ENCODE results near the gene MYO5C. TPM values are rescaled to one million over a fixed set of nuclear protein-coding genes. Genes with fewer than 3 reads are reported as not detected.
A peak's percentile ranks its signal among the peaks of the same experiment; 100 is the strongest.
"Not testable (repeated sequence)": the region's sequence is repeated elsewhere in the genome, so short reads cannot be mapped to it uniquely, and the experiment has no call there.

The MYO5C gene
- total RNA-seq, 1 donor from 2014 or later: 19.7 TPM

DNA sequence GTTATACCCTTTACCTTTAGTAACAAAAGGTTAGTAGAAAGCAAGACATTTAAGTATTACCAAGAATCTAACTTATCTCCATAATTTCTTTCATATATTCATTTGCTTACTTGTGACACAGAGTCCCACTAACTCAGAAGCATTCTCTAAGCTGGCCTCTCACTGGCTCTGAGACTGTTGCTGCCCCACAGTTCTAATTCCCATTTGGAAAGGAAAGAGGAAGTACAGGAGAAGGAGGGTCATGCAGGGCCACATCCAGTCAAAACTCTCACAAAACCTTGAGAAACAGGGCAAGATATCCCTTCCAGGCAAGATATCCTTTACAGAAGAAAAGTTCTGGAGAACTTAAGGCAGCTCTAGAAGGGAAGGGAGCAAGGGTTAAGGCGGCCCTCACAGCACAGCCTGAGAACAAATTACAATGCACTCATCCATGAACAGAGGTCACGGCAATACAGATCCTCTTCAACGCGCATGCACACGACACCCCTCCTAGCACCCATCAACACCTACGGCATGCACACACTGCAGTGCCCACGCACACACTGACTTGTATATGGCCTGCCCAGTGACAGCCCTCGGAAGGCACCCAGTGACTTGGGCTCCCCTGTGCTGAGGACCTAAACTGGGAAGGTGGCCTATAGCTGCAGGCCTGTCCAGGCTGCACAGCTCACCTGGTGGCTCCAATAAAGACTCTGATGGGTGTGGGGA, 13.0 kb upstream of the MYO5C start:
- ATAC-seq: peak; percentile 29

DNA sequence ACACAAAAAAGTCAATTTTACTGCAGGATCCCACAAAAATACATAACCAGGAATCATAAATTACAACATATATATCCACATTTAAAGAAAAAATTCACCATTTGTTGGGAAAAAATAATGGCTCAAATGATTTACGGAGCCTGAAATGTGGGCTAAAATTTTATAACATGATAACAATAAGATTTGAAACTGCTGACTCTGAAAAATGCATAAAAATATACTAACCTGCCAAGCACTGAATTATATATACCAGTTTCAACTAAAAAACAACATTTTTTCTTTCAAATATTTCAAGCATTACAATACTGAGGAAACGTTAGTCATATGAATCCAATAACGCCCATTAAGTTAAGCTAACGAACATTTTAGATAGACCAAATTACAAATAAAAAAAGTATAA, 12.2 kb upstream of the MYO5C start:
- ATAC-seq: no peak

- ATAC-seq: peak; percentile 95
Measured at GRCh38 chr15:52306270-52306669, 10.7 kb upstream of the MYO5C start.

- no peak for ATAC-seq
Measured at GRCh38 chr15:52303093-52303772, 7.6 kb upstream of the MYO5C start.

- no peak for ATAC-seq
Measured at GRCh38 chr15:52301265-52301847, 5.8 kb upstream of the MYO5C start.

GRCh38 chr15:52294881-52295420, 653 bp downstream of the MYO5C start:
- ATAC-seq: peak; percentile 5

GRCh38 chr15:52292780-52293392, 2.7 kb downstream of the MYO5C start:
- no peak for ATAC-seq

GRCh38 chr15:52291204-52291603, 4.4 kb downstream of the MYO5C start:
- ATAC-seq: no peak

DNA sequence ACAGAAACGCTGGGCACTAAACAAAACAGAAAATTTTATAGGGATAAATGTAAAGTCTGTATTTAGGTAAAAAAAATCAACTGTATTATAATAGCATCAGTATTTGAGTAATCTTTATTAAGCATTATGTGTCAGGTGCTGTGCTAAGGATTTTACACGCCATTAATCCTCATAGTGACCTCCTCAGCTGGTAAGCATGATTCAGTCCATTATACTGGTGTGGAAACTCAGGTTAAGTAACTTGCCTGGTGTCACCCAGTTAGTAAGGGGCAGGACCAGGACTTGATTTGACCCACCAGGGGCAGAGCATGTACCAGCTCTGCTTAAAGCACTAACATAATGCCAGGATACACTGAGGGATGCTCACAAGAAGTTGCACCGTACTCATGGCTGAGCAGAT, 4.8 kb downstream of the MYO5C start:
- ATAC-seq: peak; percentile 52

DNA sequence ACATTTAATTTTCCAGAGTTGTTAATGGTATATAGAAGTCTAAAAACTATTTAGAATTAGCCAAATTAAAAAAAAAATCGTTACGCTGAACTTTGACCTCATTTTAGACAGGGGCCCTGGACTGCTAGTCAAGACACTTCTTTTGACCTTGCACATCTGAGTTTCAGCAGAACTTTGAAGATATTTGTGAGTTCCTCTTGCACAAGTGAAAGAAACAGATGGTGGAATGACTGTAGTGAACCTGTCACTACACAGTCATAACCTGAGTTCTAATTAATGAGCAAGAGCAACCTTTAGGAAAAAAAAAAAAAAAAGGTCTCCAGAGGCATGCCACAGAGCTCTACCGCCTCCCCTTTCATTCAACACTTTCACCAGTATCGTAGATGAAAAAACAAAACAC, 5.3 kb downstream of the MYO5C start:
- ATAC-seq: no peak

DNA sequence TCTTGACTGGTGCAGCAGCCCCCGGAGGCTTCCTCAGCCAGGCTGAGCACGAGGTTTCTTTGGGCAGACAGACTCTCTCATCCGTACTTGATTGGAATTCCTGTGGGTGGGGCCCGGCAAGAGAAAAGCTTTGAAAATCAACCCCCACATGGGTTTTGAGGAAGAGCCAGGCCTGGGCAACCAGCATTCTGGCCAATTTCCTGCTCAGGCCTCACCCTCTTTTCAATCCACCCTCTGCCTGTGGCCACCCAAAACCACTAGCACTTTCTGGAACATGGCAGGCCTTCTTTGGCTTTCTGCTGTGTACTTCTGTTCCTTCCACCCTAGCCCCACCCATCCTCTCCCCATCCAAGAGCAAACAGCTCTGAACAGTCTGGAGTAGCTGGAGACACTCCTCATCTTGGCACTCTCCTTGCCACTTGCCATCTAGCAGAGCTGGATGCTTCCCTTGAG, 5.9 kb downstream of the MYO5C start:
- peak; percentile 73 for ATAC-seq

GRCh38 chr15:52288986-52289385, 6.6 kb downstream of the MYO5C start:
- ATAC-seq: no peak

DNA sequence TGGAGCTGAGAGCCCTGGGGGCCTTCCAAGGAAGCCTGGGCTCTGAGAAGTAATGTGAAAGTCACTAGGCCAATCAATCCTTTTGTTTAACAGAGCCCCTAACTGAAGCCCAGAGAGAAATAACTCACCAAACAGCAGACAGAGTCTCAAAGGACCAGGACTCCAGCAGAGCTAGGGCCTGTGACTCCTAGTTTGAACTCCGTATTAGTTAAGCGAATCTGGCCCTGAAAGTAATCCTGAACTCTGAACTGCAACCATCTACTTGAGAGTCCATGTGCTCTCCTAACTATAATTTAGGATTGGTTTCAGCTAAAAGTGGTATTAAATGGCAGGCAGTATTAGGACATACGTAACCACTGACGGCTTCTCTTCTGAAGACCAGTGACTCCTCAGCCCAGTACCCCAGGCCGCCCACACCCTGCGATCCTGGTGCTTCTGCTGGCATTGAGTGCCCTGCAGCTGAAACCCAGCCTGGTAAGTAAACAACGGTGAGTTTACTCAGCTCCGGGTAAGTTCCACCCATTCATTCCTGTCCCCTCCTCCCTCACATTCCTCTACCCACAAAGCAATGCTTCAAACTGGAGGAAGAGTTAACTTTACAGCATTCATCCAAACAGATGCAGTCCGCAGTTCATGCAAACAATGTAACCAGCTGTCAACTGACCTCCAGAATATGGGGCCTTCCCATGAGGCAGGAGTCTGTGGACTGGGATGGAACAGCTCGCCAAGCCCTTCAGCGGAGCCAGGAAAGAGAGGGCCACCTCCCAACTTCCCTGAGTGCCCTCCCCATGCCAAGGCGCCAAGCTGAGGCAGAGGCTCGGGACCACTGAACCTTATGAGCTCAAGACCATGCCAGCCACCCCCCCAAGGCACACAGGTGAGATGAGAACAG, 7.3 kb downstream of the MYO5C start:
- peak; percentile 82 for ATAC-seq

DNA sequence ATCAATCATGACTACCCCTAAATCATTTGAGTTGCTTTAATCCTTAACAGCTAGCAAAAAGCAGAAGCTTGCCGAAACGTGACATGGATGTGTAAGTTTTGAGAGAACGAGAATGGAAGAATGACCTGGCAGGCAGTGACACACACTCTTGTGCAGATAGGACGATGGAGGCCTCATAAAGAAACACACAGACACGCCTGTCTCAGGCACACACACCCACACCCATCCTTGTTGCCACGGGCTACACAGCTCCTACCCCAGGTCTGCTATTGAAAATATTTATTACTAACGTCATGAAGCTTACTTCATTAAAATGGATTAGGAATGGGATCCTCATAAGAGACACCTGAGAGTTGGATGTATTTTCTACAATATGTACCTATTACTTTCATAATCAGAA, 8.5 kb downstream of the MYO5C start:
- peak; percentile 73 for ATAC-seq

DNA sequence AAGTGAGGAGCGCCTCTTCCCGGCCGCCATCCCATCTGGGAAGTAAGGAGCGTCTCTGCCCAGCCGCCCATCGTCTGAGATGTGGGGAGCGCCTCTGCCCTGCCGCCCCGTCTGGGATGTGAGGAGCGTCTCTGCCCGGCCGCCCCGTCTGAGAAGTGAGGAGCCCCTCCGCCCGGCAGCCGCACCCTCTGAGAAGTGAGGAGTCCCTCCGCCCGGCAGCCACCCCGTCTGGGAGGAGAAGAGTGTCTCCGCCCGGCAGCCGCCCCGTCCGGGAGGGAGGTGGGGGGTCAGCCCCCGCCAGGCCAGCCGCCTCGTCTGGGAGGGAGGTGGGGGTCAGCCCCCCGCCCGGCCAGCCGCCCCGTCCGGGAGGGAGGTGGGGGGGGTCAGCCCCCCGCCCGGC, 9.7 kb downstream of the MYO5C start:
- ATAC-seq: not testable (repeated sequence)

DNA sequence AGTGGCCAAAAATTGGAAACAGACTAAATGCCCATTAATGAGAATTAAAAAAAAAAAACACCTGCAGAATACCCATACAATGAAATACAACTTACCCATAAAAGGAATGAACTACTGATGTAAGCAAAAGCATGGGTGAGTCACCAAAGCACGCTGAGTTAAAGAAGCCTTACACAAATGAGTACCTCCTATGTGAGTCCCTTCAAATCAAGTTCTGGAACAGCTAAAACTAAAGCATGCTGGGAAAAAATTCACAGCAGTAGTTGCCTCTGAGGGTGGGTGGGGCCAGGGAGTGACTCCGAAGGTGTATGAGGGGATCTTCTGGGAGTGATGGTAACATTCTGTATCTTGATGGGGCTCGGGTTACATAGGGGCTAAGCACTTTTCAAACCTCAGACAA, 11.4 kb downstream of the MYO5C start:
- ATAC-seq: peak; percentile 64

- no peak for ATAC-seq
Measured at GRCh38 chr15:52283281-52283680, 12.3 kb downstream of the MYO5C start.

- no peak for ATAC-seq
Measured at GRCh38 chr15:52282418-52282817, 13.2 kb downstream of the MYO5C start.

DNA sequence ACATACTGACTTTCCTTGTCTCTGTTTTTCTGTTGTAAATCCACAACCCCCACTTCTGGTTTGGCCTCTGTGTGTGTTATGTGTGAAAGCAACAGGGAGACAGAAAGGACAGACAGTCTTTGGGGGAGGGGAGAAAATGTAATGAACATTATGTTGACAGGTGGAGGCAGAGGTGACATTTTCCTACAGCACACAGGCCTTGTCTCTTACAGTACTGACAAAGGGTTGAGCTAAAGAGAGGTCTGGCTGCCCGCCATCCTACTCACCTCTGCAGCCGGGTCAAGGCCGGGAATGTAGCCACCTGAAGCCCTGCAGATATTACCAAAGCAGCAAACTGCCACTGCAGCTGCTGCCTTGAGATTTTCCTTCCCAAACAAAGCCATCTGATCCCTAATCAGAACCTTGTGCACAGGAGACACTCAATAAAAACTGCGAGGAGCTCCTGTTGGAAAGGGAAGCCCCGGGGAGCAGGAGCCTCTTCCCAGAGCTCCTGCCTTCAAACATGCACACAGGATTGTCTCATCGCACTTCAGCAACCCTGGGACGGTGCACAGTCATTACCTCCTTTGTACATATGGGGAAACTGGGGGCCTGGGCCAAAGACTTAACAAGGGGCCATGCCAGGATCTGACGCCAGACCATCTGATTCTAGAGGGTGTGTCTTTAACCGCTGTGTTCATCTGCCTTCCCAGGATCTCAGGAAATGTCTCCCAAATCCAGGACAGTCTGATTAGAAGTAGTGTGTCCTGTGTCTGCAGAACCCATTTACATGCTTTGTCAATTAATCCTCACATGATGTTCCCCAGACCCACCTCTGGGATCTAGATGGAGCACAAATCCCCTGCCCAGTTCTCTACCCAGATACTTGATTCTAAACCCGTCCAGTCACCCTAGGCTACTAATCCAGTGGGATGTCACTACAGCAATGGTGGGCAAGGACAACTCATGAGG, 14.2 kb downstream of the MYO5C start:
- no peak for ATAC-seq

DNA sequence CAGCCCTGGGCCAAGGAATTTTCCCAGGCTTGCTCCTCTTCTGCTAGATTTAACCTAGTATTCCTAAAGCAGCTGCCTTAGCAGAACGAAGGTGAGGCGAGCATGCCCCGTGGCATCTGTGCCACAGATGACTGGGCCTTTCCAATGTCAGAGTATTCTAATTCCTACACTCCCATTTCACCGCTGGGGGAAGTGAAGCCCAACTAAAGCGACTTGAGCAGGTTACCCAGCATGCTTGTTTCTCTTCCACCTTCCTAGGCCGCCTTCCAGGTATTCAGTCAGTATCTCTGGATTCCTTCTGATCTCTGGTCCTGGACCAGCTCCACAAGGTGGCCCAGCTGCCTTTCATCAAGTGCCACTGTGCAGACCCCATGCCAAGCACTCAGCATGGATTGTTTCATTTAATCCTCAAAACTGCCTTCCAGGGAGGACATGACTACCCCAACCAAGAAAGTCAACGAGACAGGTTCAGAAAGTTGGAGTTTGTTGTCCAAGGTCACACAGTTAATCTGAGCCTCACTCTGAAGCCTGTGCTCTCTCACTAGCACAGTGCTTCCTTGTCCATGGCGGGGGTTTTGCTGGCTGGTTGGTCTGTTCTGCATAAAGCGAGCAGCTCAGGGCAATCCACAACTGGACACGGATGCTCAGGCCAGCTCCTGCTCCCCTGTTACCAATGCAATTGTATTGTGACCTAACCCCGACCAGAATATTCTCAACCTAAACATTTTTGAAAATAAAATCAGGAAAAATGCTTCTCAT, 15.1 kb downstream of the MYO5C start:
- no peak for ATAC-seq
